HepG2 (cell line): ENCODE data around the gene WHAMM. TPM values are rescaled to one million over a fixed set of nuclear protein-coding genes. Genes with fewer than 3 reads are reported as not detected.

Source experiments
- ATAC-seq: fragments of 200-7000 bp; cut with Tn5 transposase; 3 replicates; pipeline ENCODE4 v1.9.1; 2020; ENCODE audit warnings: mild to moderate bottlenecking, moderate library complexity
- BruUV-seq: library from RNA; stranded (reverse); fragments of 400-500 nt; replicated peaks from 2 replicates; lab custom pipeline; 2021; lab: Mats Ljungman, UMichigan
- CTCF ChIA-PET: fragments of 300-600 bp; formaldehyde crosslinking; extraction: SDS; loops from one replicate; lab custom pipeline; 2021; ENCODE audit warnings: low total read pairs, inconsistent platforms, low intra/inter-chr PET ratio; lab: Yijun Ruan, JAX
- POLR2A ChIA-PET: fragments of 350-600 bp; sonication (Branson Sonifier 250); formaldehyde crosslinking; loops from one replicate; lab custom pipeline; 2020; ENCODE audit warnings: antibody characterized with exemption, inconsistent platforms; lab: Yijun Ruan, JAX
- DNase-seq: peaks from one replicate; pipeline ENCODE4 v3.0.0-alpha.2; 2015; ENCODE audit warnings: low spot score
- FAIRE-seq: peaks from 3 replicates; lab custom pipeline; 2011; peaks lifted over from hg19 to GRCh38; lab: Jason Lieb, UNC
- H2AFZ ChIP-seq: one replicate; pipeline ENCODE4 v1.6.1; 2011; ENCODE audit warnings: low read length, inconsistent platforms
- H3K27ac ChIP-seq: fragments of 300-600 bp; 3 replicates; pipeline ENCODE4 v1.8.0; 2011; ENCODE audit warnings: mixed run types, mild to moderate bottlenecking, mixed read lengths, low read length, inconsistent platforms; ENCODE audit not compliant: insufficient read depth; ENCODE audit errors: extremely low read length
- H3K27me3 ChIP-seq, 2 experiments: fragments of 200-600 bp in 1 of 2; 2 replicates in 1 of 2; 3 replicates in 1 of 2; pipeline versions ENCODE4 v1.6.0 to v1.8.0; 2011; ENCODE audit warnings: low read length in 2 of 2, mild to moderate bottlenecking in 2 of 2, moderate library complexity in 2 of 2, inconsistent platforms in 1 of 2; ENCODE audit not compliant: insufficient read depth in 2 of 2, control insufficient read depth in 1 of 2
- H3K36me3 ChIP-seq, 2 experiments: fragments of 200-600 bp in 1 of 2; replicated peaks in 1 of 2; 2 replicates in 1 of 2; 3 replicates in 1 of 2; pipeline versions ENCODE4 v1.5.1 to v1.8.0; 2011; ENCODE audit warnings: low read length in 2 of 2, inconsistent platforms in 1 of 2; ENCODE audit not compliant: insufficient read depth in 2 of 2, control insufficient read depth in 1 of 2
- H3K4me1 ChIP-seq: 2 replicates; pipeline ENCODE4 v1.5.1; 2012; ENCODE audit warnings: low read length, inconsistent platforms; ENCODE audit not compliant: insufficient read depth
- H3K4me2 ChIP-seq: 2 replicates; pipeline ENCODE4 v1.6.0; 2011; ENCODE audit warnings: low read depth, low read length, inconsistent platforms
- H3K4me3 ChIP-seq, 3 experiments: fragments of 200-600 bp in 1 of 3; sonication (generic), shearing (Covaris generic) in 1 of 3; replicated peaks in 1 of 3; 2 replicates each; pipeline ENCODE4 v1.5.1; 2011 to 2016; ENCODE audit warnings: low read length in 3 of 3, inconsistent platforms in 2 of 3, low read depth in 2 of 3, mild to moderate bottlenecking in 2 of 3, control low read depth in 1 of 3, mixed read lengths in 1 of 3; ENCODE audit not compliant: insufficient read depth in 1 of 3
- H3K79me2 ChIP-seq: one replicate; pipeline ENCODE4 v1.6.1; 2011; ENCODE audit warnings: low read length, inconsistent platforms; ENCODE audit not compliant: insufficient read depth
- H3K9ac ChIP-seq: 2 replicates; pipeline ENCODE4 v1.6.0; 2011; ENCODE audit warnings: mild to moderate bottlenecking, low read depth, low read length, inconsistent platforms; ENCODE audit not compliant: insufficient read depth
- H3K9me3 ChIP-seq: 2 replicates; pipeline ENCODE4 v1.5.1; 2012; ENCODE audit warnings: mild to moderate bottlenecking, low read length
- H4K20me1 ChIP-seq: 2 replicates; pipeline ENCODE4 v1.6.0; 2011; ENCODE audit warnings: inconsistent platforms, mild to moderate bottlenecking, low read length, moderate library complexity; ENCODE audit not compliant: insufficient read depth
- ADNP ChIP-seq: sonication (generic); formaldehyde crosslinking; IDR thresholded peaks from 2 replicates; pipeline ENCODE4 v1.4.0; 2020; ENCODE audit warnings: missing genetic modification reagents
- ARNT2 ChIP-seq: sonication (generic); formaldehyde crosslinking; IDR thresholded peaks from 2 replicates; pipeline ENCODE4 v1.8.0; 2022; ENCODE audit warnings: mild to moderate bottlenecking, low read depth, missing genetic modification reagents, moderate library complexity
- CHD2 ChIP-seq: IDR thresholded peaks from 2 replicates; pipeline ENCODE4 v1.6.1; 2011; ENCODE audit warnings: low read depth, low read length, improper control_type of control experiment
- HNRNPH1 ChIP-seq: fragments of 200-400 bp; formaldehyde crosslinking; optimal IDR thresholded peaks from 2 replicates; pipeline ENCODE3; 2017; ENCODE audit warnings: mild to moderate bottlenecking, low read depth, low read length
- MEF2D ChIP-seq: sonication (generic); formaldehyde crosslinking; IDR thresholded peaks from 2 replicates; pipeline ENCODE4 v1.5.1; 2020; ENCODE audit warnings: mild to moderate bottlenecking, missing genetic modification reagents
- NCOA2 ChIP-seq: sonication (generic); formaldehyde crosslinking; IDR thresholded peaks from 2 replicates; pipeline ENCODE4 v1.8.0; 2022; ENCODE audit warnings: inconsistent platforms
- NCOR1 ChIP-seq: fragments of 200-600 bp; sonication (generic); IDR thresholded peaks from 2 replicates; pipeline ENCODE4 v1.7.0; 2017; ENCODE audit warnings: antibody characterized with exemption, low read length, borderline replicate concordance
- SMAD1 ChIP-seq: sonication (generic); formaldehyde crosslinking; IDR thresholded peaks from 2 replicates; pipeline ENCODE4 v1.4.0; 2020; ENCODE audit warnings: missing genetic modification reagents, low read depth, mild to moderate bottlenecking, borderline replicate concordance
- SMAD3 ChIP-seq: sonication (generic); formaldehyde crosslinking; IDR thresholded peaks from 2 replicates; pipeline ENCODE4 v1.4.0; 2020; ENCODE audit warnings: missing genetic modification reagents
- TSC22D2 ChIP-seq: sonication (generic); formaldehyde crosslinking; IDR thresholded peaks from 2 replicates; pipeline ENCODE4 v1.5.1; 2020; ENCODE audit warnings: missing genetic modification reagents, mild to moderate bottlenecking, borderline replicate concordance
- ZNF572 ChIP-seq: sonication (generic); formaldehyde crosslinking; IDR thresholded peaks from 2 replicates; pipeline ENCODE4 v1.5.1; 2020; ENCODE audit warnings: mild to moderate bottlenecking, missing genetic modification reagents
- WGBS: methylation state at CpG from one replicate; pipeline ENCODE4 v1.1.6; 2017; ENCODE audit warnings: low lambda C conversion rate; 5-methylcytosine and 5-hydroxymethylcytosine counted together
- in situ Hi-C: cut with HindIII; loops from 2 replicates; pipeline ENCODE4 v1.10.0; 2017; ENCODE audit warnings: low pct_unique_long_range_greater_than_20kb; ENCODE audit not compliant: extremely low pct_ligation_motif_present
- intact Hi-C: fragments of 100-400 bp; cut with micrococcal nuclease; formaldehyde crosslinking; loops from one replicate; pipeline ENCODE4 v1.10.0; 2022; ENCODE audit not compliant: unreplicated experiment
- polyA plus RNA-seq, 8 experiments: library from polyadenylated mRNA; depleted of rRNA in 3 of 8; stranded (reverse) in 7 of 8; unstranded in 1 of 8; fragments of >200 nt; fragmentation: Illumina TruSeq in 4 of 8; extraction: Trizol in 4 of 8; gene quantifications; 2 replicates each; pipeline versions ENCODE4 v1.2.1 to v1.2.3, GENCODE V29; 2011 to 2016; ENCODE audit warnings: low read depth in 4 of 8, missing spikeins in 1 of 8, mixed read lengths in 1 of 8; ENCODE audit not compliant: insufficient read depth in 1 of 8
- total RNA-seq, 5 experiments: library from RNA; depleted of rRNA; stranded (reverse); fragments of >200 nt; fragmentation: Illumina TruSeq; extraction: Trizol; gene quantifications; 2 replicates each; pipeline ENCODE4 v1.2.3, GENCODE V29; 2016; ENCODE audit warnings: low read depth in 1 of 5
- TF ChIP-seq, protein P1 (sequence below): sonication (generic); formaldehyde crosslinking; IDR thresholded peaks from 2 replicates; pipeline ENCODE4 v1.8.0; 2023; ENCODE audit warnings: mild to moderate bottlenecking, missing genetic modification reagents
- TF ChIP-seq, protein P2 (sequence below): IDR thresholded peaks from 2 replicates; pipeline ENCODE4 v1.6.1; 2016
- TF ChIP-seq, protein P3 (sequence below): sonication (generic); formaldehyde crosslinking; conservative IDR thresholded peaks from 2 replicates; pipeline ENCODE4 v1.4.0; 2020; ENCODE audit warnings: missing genetic modification reagents

Gene WHAMM
- total and polyA plus RNA-seq, 2 of the 13 experiments (the other 11 are each of a cell fraction or from before 2014, with no cell fraction given), result 2.9 to 3.0 TPM

DNA sequence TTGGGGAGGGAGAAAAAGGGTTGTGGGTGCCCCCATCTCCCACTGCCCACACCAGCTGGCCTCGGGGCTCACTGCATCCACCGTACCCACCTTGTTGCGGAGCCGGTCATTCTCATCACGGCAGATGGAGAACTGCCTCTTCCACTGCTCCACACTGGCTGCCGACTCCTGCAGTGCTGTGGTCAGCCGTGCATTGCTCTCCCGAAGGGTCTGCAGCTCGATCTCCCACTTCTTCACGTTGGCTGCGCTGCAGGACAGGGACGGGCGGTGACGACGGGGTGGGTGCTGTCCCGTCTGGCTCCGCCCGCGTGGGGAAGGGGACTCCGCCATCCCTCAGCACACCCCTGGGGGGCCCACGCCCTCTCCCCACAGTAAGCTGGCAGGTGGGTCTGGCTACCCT lies 45.1 kb downstream of the WHAMM start:
- Histone ChIP-seq H3K79me2 (no peaks in the 10 kb centered on the region), H3K36me3 (no peaks in the 10 kb centered on the region), H3K9ac (no peak overlapping the region), H3K4me3 (no peak overlapping the region), H2AFZ (no peak overlapping the region), H3K4me2 (no peak overlapping the region), H3K27me3 (no peaks in the 10 kb centered on the region; a peak in 1 of 5 replicates), H3K4me1 (peaks cover 36% of the 10 kb centered on the region), H4K20me1 (no peaks in the 10 kb centered on the region), H3K27ac (no peak overlapping the region), H3K9me3 (no peaks in the 10 kb centered on the region)
- POLR2A ChIA-PET, result no interaction called here
- intact Hi-C loops, result no loop called here
- no peak for DNase-seq
- BruUV-seq, result no TSS peak
- no peak for FAIRE-seq
- in situ Hi-C loops, result loop anchor here (10.0 kb wide), 1 partner anchor 130 kb away; the partner anchor contains the start of gene RAMAC
- TF ChIP-seq, protein P1, sequence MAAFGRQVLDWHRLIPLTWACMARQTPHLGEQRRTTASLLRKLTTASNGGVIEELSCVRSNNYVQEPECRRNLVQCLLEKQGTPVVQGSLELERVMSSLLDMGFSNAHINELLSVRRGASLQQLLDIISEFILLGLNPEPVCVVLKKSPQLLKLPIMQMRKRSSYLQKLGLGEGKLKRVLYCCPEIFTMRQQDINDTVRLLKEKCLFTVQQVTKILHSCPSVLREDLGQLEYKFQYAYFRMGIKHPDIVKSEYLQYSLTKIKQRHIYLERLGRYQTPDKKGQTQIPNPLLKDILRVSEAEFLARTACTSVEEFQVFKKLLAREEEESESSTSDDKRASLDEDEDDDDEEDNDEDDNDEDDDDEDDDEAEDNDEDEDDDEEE, result no peak
- no peak for TF ChIP-seq ARNT2
- TF ChIP-seq ADNP, result no peak
- no peak for TF ChIP-seq CHD2
- TF ChIP-seq SMAD1, result no peak
- no peak for TF ChIP-seq MEF2D
- TF ChIP-seq, protein P2, sequence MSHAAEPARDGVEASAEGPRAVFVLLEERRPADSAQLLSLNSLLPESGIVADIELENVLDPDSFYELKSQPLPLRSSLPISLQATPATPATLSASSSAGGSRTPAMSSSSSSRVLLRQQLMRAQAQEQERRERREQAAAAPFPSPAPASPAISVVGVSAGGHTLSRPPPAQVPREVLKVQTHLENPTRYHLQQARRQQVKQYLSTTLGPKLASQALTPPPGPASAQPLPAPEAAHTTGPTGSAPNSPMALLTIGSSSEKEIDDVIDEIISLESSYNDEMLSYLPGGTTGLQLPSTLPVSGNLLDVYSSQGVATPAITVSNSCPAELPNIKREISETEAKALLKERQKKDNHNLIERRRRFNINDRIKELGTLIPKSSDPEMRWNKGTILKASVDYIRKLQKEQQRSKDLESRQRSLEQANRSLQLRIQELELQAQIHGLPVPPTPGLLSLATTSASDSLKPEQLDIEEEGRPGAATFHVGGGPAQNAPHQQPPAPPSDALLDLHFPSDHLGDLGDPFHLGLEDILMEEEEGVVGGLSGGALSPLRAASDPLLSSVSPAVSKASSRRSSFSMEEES, result no peak
- no peak for TF ChIP-seq SMAD3 (CRISPR knock-in tag)
- no peak for TF ChIP-seq TSC22D2
- TF ChIP-seq, protein P3, sequence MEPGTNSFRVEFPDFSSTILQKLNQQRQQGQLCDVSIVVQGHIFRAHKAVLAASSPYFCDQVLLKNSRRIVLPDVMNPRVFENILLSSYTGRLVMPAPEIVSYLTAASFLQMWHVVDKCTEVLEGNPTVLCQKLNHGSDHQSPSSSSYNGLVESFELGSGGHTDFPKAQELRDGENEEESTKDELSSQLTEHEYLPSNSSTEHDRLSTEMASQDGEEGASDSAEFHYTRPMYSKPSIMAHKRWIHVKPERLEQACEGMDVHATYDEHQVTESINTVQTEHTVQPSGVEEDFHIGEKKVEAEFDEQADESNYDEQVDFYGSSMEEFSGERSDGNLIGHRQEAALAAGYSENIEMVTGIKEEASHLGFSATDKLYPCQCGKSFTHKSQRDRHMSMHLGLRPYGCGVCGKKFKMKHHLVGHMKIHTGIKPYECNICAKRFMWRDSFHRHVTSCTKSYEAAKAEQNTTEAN (CRISPR knock-in tag), result no peak
- TF ChIP-seq HNRNPH1, result no peak
- TF ChIP-seq ZNF572 (CRISPR knock-in tag), result no peak
- no peak for TF ChIP-seq NCOA2
- TF ChIP-seq NCOR1, result no peak
- ATAC-seq, result no peak
- CTCF ChIA-PET, result no interaction called here
- 95% methylated on average over 19 of the region's 21 CpGs for WGBS
